Neural progenitor cell (in vitro differentiated cells): ENCODE results near the gene SWI5.

ENCODE experiments used
- EZH2phosphoT487 ChIP-seq: fragments of 200-600 bp; sonication (generic); IDR thresholded peaks from 2 replicates; pipeline ENCODE4 v1.6.1; 2017; ENCODE audit warnings: antibody characterized with exemption
- TF ChIP-seq, protein P1 (sequence below): fragments of 200-600 bp; sonication (generic); IDR thresholded peaks from 2 replicates; pipeline ENCODE4 v1.5.1; 2017; ENCODE audit warnings: antibody characterized with exemption, mild to moderate bottlenecking

GRCh38 chr9:128285033-128285784 is 9.1 kb downstream of the SWI5 start:
- no peak for TF ChIP-seq EZH2phosphoT487
- TF ChIP-seq, protein P1, sequence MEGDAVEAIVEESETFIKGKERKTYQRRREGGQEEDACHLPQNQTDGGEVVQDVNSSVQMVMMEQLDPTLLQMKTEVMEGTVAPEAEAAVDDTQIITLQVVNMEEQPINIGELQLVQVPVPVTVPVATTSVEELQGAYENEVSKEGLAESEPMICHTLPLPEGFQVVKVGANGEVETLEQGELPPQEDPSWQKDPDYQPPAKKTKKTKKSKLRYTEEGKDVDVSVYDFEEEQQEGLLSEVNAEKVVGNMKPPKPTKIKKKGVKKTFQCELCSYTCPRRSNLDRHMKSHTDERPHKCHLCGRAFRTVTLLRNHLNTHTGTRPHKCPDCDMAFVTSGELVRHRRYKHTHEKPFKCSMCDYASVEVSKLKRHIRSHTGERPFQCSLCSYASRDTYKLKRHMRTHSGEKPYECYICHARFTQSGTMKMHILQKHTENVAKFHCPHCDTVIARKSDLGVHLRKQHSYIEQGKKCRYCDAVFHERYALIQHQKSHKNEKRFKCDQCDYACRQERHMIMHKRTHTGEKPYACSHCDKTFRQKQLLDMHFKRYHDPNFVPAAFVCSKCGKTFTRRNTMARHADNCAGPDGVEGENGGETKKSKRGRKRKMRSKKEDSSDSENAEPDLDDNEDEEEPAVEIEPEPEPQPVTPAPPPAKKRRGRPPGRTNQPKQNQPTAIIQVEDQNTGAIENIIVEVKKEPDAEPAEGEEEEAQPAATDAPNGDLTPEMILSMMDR = no peak
